Right lobe of liver (tissue), 6 donors: ENCODE results near the gene ACSL3. TPM values are rescaled to one million over a fixed set of nuclear protein-coding genes. Genes with fewer than 3 reads are reported as not detected.

Experiments used
- ATAC-seq, 4 donors: fragments of 200-7000 bp; cut with Tn5 transposase; one replicate each; pipeline ENCODE4 v1.9.1; 2020; ENCODE audit warnings: mild to moderate bottlenecking in 4 of 4, moderate library complexity in 4 of 4
- DNase-seq, 3 donors: peaks; one replicate each; pipeline ENCODE4 v3.0.0-alpha.2; 2020
- H3K27ac ChIP-seq, 3 donors: fragments of 200-600 bp; one replicate each; pipeline ENCODE4 v1.8.0; 2022
- H3K27me3 ChIP-seq, 2 donors: fragments of 200-600 bp; one replicate each; pipeline ENCODE4 v1.8.0; 2022
- H3K36me3 ChIP-seq, 4 donors: fragments of 200-600 bp; sonication (generic) in 1 of 4; one replicate each; pipeline versions ENCODE4 v1.5.1 to v1.8.0; 2017 to 2022; ENCODE audit warnings: control low read depth in 1 of 4
- H3K4me1 ChIP-seq, 4 donors: fragments of 200-600 bp; sonication (generic) in 1 of 4; one replicate each; pipeline versions ENCODE4 v1.5.1 to v1.8.0; 2017 to 2022; ENCODE audit warnings: control low read depth in 1 of 4
- H3K4me3 ChIP-seq, 3 donors: fragments of 200-600 bp; one replicate each; pipeline ENCODE4 v1.8.0; 2022
- H3K9me3 ChIP-seq, 4 donors: fragments of 200-600 bp; sonication (generic) in 1 of 4; one replicate each; pipeline versions ENCODE4 v1.5.1 to v1.8.0; 2017 to 2022; ENCODE audit warnings: control low read depth in 1 of 4
- CTCF ChIP-seq, 4 donors: fragments of 200-600 bp in 3 of 4; fragments of 450-650 bp in 1 of 4; IDR thresholded peaks; one replicate each; pipeline versions ENCODE4 v1.5.1 to v1.8.0; 2016 to 2022; ENCODE audit warnings: antibody characterized with exemption in 4 of 4, mild to moderate bottlenecking in 2 of 4
- POLR2A ChIP-seq: fragments of 450-650 bp; IDR thresholded peaks from one replicate; pipeline ENCODE4 v1.6.1; 2017; ENCODE audit warnings: antibody characterized with exemption, mild to moderate bottlenecking
- WGBS: methylation state at CpG from one replicate; pipeline ENCODE4 v1.1.6; 2018; ENCODE audit warnings: low coverage, low lambda C conversion rate; ENCODE audit not compliant: insufficient coverage; ENCODE audit errors: missing lambda C conversion rate; 5-methylcytosine and 5-hydroxymethylcytosine counted together
- intact Hi-C, 2 donors: fragments of 100-400 bp; cut with DNase I; formaldehyde crosslinking; loops; one replicate each; pipeline versions ENCODE4 v1.11.2 to v1.14.1; 2022
- total RNA-seq, 6 experiments: library from RNA; depleted of rRNA in 2 of 6; stranded (reverse); fragments of >200 nt in 2 of 6; fragmentation: NEBNext Ultra II Directional in 3 of 6; extraction: Animal tissue kit (Norgen Biotek cat#: 25700) in 3 of 6; gene quantifications; one replicate each; pipeline versions ENCODE4 v1.1.0 to v1.2.4, GENCODE V29; 2016 to 2023
- donor health status: DM: no; HTN: yes; CAD: no.
- donor health status: DM: no; HTN: no; CAD: no.
- donor health status: DM: no; HTN: no; CAD: no.
- donor health status: DM: no; HTN: yes; CAD: no.
- donor health status: DM: no; HTN: yes; CAD: no.

The ACSL3 gene
- total RNA-seq, 6 experiments from 2014 or later, result 31.1 to 73.0 (median 49.9) TPM

- H3K27me3 ChIP-seq, result no peaks in the 10 kb centered on the region
- H3K36me3 ChIP-seq, result no peaks in the 10 kb centered on the region
- H3K27ac ChIP-seq, result no peak overlapping the region
- ATAC-seq (peak in 1 of 4 donors; percentile 20), DNase-seq (no peak)
- 78% methylated on average over 9 of the region's 11 CpGs for WGBS
- no peaks in the 10 kb centered on the region for H3K9me3 ChIP-seq
- intact Hi-C loops, result no loop called here
- no peak for TF ChIP-seq POLR2A
- no peak for TF ChIP-seq CTCF (IDR thresholded peaks at IDR 0.05)
- no peaks in the 10 kb centered on the region for H3K4me1 ChIP-seq
- H3K4me3 ChIP-seq, result no peak overlapping the region
Observed at GRCh38 chr2:222964376-222965031, 103.7 kb downstream of the ACSL3 start.

- H3K4me1 ChIP-seq, result no peaks in the 10 kb centered on the region
- H3K27me3 ChIP-seq, result no peaks in the 10 kb centered on the region
- WGBS, result 100% methylated on average over 1 of the region's 1 CpG
- H3K9me3 ChIP-seq, result no peaks in the 10 kb centered on the region
- no peak overlapping the region for H3K27ac ChIP-seq
- ATAC-seq, result peak in 1 of 4 donors; percentile 26
- TF ChIP-seq POLR2A (no peak), CTCF (IDR thresholded peaks at IDR 0.05) (no peak)
- intact Hi-C loops, result no loop called here
- no peak overlapping the region for H3K4me3 ChIP-seq
- H3K36me3 ChIP-seq, result no peaks in the 10 kb centered on the region
- no peak for DNase-seq
Observed at GRCh38 chr2:222965555-222965954, 104.7 kb downstream of the ACSL3 start.

GRCh38 chr2:222968550-222969155 lies 107.8 kb downstream of the ACSL3 start:
- Histone ChIP-seq H3K9me3 (no peaks in the 10 kb centered on the region), H3K4me1 (no peaks in the 10 kb centered on the region), H3K27me3 (no peaks in the 10 kb centered on the region), H3K27ac (no peak overlapping the region), H3K36me3 (no peaks in the 10 kb centered on the region), H3K4me3 (no peak overlapping the region)
- 89% methylated on average over 6 of the region's 6 CpGs for WGBS
- no peak for TF ChIP-seq POLR2A
- TF ChIP-seq CTCF (IDR thresholded peaks at IDR 0.05), result no peak
- ATAC-seq (no peak), DNase-seq (no peak)
- intact Hi-C loops, result no loop called here

GRCh38 chr2:222969491-222969890 lies 108.7 kb downstream of the ACSL3 start:
- peak; percentile 17 to 56 (median 45) for ATAC-seq
- H3K4me1 ChIP-seq, result no peaks in the 10 kb centered on the region
- intact Hi-C loops, result no loop called here
- H3K36me3 ChIP-seq, result no peaks in the 10 kb centered on the region
- TF ChIP-seq POLR2A, result no peak
- no peak for TF ChIP-seq CTCF (IDR thresholded peaks at IDR 0.05)
- H3K27ac ChIP-seq, result no peak overlapping the region
- no peak overlapping the region for H3K4me3 ChIP-seq
- H3K9me3 ChIP-seq, result no peaks in the 10 kb centered on the region
- 16% methylated on average over 3 of the region's 3 CpGs for WGBS
- DNase-seq, result no peak
- H3K27me3 ChIP-seq, result no peaks in the 10 kb centered on the region
